Neural crest cell (in vitro differentiated cells): ENCODE data around the gene ECE1. TPM values are rescaled to one million over a fixed set of nuclear protein-coding genes. Genes with fewer than 3 reads are reported as not detected.

Experiments used
- DNase-seq: peaks from one replicate; pipeline ENCODE4 v3.0.0; 2021; ENCODE audit warnings: low read depth, mixed read lengths, low spot score
- H3K27ac Mint-ChIP-seq: one replicate; pipeline ENCODE4 v1.8.0; 2021; ENCODE audit warnings: mild to moderate bottlenecking, mixed read lengths; ENCODE audit not compliant: unreplicated experiment
- H3K27me3 Mint-ChIP-seq: 2 replicates; pipeline ENCODE4 v1.8.0; 2021; ENCODE audit warnings: low read depth, mild to moderate bottlenecking, mixed read lengths
- H3K36me3 Mint-ChIP-seq: 2 replicates; pipeline ENCODE4 v1.8.0; 2021; ENCODE audit warnings: low read depth, mild to moderate bottlenecking, mixed read lengths
- H3K4me1 Mint-ChIP-seq: 2 replicates; pipeline ENCODE4 v1.8.0; 2021; ENCODE audit warnings: mixed read lengths
- H3K4me3 Mint-ChIP-seq: one replicate; pipeline ENCODE4 v1.8.0; 2021; ENCODE audit warnings: mild to moderate bottlenecking, mixed read lengths
- H3K9me3 Mint-ChIP-seq: 2 replicates; pipeline ENCODE4 v1.8.0; 2021; ENCODE audit warnings: mixed read lengths
- total RNA-seq: library from RNA; stranded (reverse); gene quantifications from 2 replicates; pipeline ENCODE4 v1.2.1, GENCODE V29; 2021
- TF ChIP-seq, protein P1 (sequence below): fragments of 200-600 bp; sonication (generic); conservative IDR thresholded peaks from 2 replicates; pipeline ENCODE4 v1.5.0; 2021; ENCODE audit warnings: antibody characterized with exemption, mild to moderate bottlenecking

ECE1 gene
- total RNA-seq, 1 donor from 2014 or later = 40.3 TPM

DNA sequence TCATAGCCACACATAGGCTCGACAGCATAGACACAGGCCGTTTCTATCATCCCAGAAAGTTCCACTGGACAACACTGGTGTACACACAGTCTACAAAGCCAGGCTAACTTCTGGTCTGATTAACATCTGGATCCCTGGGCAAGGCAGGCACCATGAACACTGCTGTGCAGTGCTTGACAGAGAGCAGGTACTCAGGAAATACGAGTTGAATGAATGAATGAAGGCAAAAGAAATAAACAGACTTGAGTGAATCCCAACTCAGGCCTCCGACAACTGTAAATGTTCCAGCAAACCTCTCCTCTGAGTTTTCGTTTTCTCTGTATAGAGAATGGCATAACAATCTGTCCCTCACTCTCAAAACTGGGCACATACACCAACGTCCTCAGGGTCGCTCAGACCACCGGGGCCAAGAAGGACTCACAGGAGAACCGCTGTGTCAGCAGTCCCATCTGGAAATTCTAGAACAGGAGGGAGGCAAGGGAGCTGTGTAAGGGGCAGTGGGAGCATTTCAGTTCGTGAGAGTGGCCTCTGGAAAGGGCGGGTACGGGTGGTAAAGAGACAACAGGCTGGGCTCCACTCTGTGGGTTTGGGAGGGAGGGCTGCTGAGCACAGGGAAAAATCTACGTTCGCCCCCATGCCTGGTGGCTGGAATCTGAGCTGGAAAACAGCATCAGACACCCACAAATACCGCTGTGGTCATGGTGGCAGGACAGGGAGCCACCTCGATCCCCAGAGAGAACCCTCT lies 15.1 kb upstream of the ECE1 start:
- Mint-ChIP-seq H3K9me3 (no peaks in the 10 kb centered on the region), H3K27ac (peak overlapping the region; percentile 28), H3K27me3 (no peaks in the 10 kb centered on the region), H3K4me3 (no peak overlapping the region), H3K36me3 (no peaks in the 10 kb centered on the region), H3K4me1 (peaks cover 36% of the 10 kb centered on the region)
- TF ChIP-seq, protein P1, sequence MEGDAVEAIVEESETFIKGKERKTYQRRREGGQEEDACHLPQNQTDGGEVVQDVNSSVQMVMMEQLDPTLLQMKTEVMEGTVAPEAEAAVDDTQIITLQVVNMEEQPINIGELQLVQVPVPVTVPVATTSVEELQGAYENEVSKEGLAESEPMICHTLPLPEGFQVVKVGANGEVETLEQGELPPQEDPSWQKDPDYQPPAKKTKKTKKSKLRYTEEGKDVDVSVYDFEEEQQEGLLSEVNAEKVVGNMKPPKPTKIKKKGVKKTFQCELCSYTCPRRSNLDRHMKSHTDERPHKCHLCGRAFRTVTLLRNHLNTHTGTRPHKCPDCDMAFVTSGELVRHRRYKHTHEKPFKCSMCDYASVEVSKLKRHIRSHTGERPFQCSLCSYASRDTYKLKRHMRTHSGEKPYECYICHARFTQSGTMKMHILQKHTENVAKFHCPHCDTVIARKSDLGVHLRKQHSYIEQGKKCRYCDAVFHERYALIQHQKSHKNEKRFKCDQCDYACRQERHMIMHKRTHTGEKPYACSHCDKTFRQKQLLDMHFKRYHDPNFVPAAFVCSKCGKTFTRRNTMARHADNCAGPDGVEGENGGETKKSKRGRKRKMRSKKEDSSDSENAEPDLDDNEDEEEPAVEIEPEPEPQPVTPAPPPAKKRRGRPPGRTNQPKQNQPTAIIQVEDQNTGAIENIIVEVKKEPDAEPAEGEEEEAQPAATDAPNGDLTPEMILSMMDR = no peak
- DNase-seq = no peak

DNA sequence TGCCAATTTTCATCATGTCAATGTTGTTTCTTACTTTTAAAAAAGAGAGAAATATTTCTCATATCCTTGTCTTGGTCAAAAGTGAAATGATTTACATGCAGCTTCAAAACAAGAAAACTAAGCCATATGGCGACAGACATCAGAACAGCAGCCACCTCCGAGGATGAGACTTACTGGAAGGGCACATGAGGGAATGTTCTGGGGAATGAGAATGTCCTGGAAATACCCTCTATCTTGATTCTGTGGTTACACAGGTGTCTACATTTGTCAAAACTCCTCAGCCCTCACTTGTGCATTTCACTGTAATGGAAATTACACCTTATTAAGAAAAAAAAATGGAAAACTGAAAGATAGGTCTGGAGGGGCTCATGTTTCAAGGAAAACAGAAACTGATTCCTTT lies 14.2 kb upstream of the ECE1 start:
- TF ChIP-seq, protein P1 = no peak
- no peak overlapping the region for H3K4me3 Mint-ChIP-seq
- H3K27ac Mint-ChIP-seq = no peak overlapping the region
- H3K36me3 Mint-ChIP-seq = no peaks in the 10 kb centered on the region
- no peaks in the 10 kb centered on the region for H3K27me3 Mint-ChIP-seq
- no peaks in the 10 kb centered on the region for H3K9me3 Mint-ChIP-seq
- peaks cover 36% of the 10 kb centered on the region for H3K4me1 Mint-ChIP-seq
- DNase-seq = no peak

DNA sequence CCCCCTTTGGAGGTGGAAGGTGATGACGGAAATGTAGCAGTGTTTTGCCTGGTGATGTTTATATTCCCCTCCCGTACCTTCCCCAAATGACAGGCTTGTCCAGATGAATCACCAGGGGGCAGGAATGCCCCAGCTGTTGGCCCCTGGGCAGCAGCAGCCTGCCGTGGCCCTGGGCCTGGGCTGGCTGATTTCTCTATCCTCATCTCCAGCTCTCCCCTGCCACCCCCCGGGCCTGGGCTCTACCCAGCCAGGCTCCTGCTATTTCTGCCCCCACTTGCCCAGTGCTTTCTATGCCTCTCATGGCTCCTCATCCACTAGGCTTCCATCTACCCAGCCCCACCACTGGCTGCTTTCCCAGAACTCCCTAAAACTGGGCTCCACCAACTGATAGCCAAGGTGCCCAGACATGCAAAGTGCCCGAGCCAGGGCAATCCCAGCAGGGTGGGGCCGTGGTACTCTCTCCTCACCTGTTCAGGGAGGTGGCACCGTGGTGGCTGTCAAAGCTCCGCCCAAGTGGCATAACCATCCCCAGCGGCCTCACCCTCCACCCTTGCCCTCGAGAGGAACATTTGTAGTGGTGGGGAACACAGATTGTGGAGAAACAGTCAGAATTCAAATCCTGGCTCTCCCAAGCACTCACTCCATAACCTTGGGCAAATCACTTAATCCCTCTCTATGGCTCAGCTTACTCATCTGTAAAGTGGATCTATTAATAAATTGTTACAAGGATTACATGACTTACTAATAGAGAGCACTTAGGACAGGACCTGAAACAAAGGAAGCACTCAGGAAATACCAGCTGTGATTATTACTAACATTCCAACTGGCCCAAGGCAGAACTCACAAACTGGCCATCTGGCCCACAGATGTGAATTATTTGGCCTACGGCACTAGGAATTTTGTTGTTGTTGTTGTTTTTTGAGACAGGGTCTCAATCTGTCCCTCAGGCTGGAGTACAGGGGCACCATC lies 12.8 kb upstream of the ECE1 start:
- no peak for DNase-seq
- H3K27me3 Mint-ChIP-seq = no peaks in the 10 kb centered on the region

DNA sequence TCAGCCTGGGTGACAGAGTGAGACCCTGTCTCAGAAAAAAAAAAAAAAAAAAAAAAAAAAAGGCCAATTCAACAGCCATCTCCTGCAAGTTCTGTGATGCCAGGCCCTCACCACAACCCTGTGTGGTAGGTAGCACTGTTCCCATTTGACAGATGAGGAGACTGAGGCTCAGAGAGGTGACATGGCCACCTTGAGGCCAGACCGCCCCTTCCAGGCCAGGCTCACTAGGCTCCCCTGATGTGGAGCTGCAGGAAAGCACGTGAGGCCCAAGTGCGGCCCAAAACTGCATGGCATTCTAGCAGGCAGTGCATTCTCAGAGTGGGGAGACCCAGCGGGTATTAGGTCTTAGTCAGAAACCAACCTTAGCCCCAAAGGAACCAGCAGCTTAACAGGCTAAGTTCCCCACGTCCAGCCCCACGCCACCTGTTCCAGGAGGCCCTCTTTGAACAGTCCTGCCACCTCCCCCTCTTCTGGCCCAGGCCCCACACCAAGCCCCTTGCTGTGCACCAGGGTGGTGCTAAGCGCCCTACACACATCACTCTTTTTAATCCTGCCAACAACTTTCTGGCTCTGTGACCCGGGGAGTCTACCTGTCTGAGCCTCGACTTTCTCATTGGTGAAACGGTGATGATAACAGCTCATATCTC lies 11.7 kb upstream of the ECE1 start:
- Mint-ChIP-seq H3K9me3 (no peaks in the 10 kb centered on the region), H3K4me1 (peaks cover 25% of the 10 kb centered on the region), H3K36me3 (no peaks in the 10 kb centered on the region), H3K27ac (peak overlapping the region; percentile 37), H3K4me3 (no peak overlapping the region), H3K27me3 (no peaks in the 10 kb centered on the region)
- TF ChIP-seq, protein P1 = no peak
- DNase-seq = no peak

More for the DNA sequence above, 12.8 kb upstream of the ECE1 start:
- Mint-ChIP-seq H3K36me3 (no peaks in the 10 kb centered on the region), H3K27ac (peak overlapping the region; percentile 27), H3K4me1 (peaks cover 35% of the 10 kb centered on the region), H3K4me3 (no peak overlapping the region), H3K9me3 (no peaks in the 10 kb centered on the region)
- TF ChIP-seq, protein P1 = no peak

DNA sequence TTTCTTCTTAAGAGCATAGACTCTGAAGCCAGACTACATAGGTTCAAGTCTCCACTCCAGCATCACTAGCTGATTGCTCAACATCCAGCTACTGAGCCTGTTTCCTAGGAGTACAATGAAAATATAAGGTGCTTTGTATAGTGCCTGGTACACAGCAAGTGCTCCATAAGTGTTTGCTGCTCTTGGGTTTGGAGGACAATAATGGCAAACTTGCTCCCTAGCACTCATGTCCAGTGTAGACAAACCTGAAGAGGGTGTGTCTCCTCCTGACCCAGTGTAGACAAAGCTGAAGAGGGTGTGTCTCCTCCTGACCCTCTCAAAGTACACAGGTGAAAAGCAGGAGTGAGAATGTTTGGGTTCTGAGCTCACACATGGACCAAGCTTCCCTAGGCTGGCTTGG lies 10.5 kb upstream of the ECE1 start:
- TF ChIP-seq, protein P1 = no peak
- H3K36me3 Mint-ChIP-seq = no peaks in the 10 kb centered on the region
- H3K4me1 Mint-ChIP-seq = peaks cover 22% of the 10 kb centered on the region
- no peaks in the 10 kb centered on the region for H3K9me3 Mint-ChIP-seq
- no peak overlapping the region for H3K27ac Mint-ChIP-seq
- no peak for DNase-seq
- no peak overlapping the region for H3K4me3 Mint-ChIP-seq
- no peaks in the 10 kb centered on the region for H3K27me3 Mint-ChIP-seq
